SK-N-SH treated with all-trans-retinoic acid at 6 μM for 48 hours (cell line): ENCODE results near the gene OSBPL1A.

ENCODE experiments used
- ATAC-seq: fragments of 200-7000 bp; cut with Tn5 transposase; 3 replicates; pipeline ENCODE4 v1.9.1; 2020; ENCODE audit warnings: mild to moderate bottlenecking, moderate library complexity
- ARNTL ChIP-seq: fragments of 450-650 bp; formaldehyde crosslinking; IDR thresholded peaks from 2 replicates; pipeline ENCODE4 v1.5.0; 2020; ENCODE audit warnings: low read depth, mild to moderate bottlenecking, moderate library complexity, borderline replicate concordance
- BACH2 ChIP-seq: fragments of 250-450 bp; sonication (Bioruptor Pico); IDR thresholded peaks from 2 replicates; pipeline ENCODE4 v1.9.0; 2021; ENCODE audit warnings: mild to moderate bottlenecking, borderline replicate concordance
- CSDC2 ChIP-seq: fragments of 250-450 bp; sonication (Bioruptor Pico); IDR thresholded peaks from 2 replicates; pipeline ENCODE4 v1.5.0; 2020; ENCODE audit warnings: mild to moderate bottlenecking, moderate library complexity
- GLIS3 ChIP-seq: fragments of 250-450 bp; sonication (Bioruptor Pico); IDR thresholded peaks from 2 replicates; pipeline ENCODE4 v1.5.0; 2020; ENCODE audit warnings: mild to moderate bottlenecking, moderate library complexity
- ISL1 ChIP-seq: fragments of 250-450 bp; sonication (Bioruptor Pico); IDR thresholded peaks from 2 replicates; pipeline ENCODE4 v2.1.2; 2022; ENCODE audit warnings: mild to moderate bottlenecking, moderate library complexity
- PPARA ChIP-seq: fragments of 250-450 bp; sonication (Bioruptor Pico); IDR thresholded peaks from 2 replicates; pipeline ENCODE4 v1.5.0; 2020; ENCODE audit warnings: mild to moderate bottlenecking, borderline replicate concordance
- RARB ChIP-seq: fragments of 250-450 bp; sonication (Bioruptor Pico); IDR thresholded peaks from 2 replicates; pipeline ENCODE4 v1.8.0; 2021; ENCODE audit warnings: mild to moderate bottlenecking, moderate library complexity
- SNAI2 ChIP-seq: fragments of 250-450 bp; sonication (Bioruptor Pico); IDR thresholded peaks from 2 replicates; pipeline ENCODE4 v1.5.0; 2020; ENCODE audit warnings: mild to moderate bottlenecking, moderate library complexity
- TCF4 ChIP-seq: fragments of 250-450 bp; sonication (Bioruptor Pico); IDR thresholded peaks from 2 replicates; pipeline ENCODE4 v1.8.0; 2021; ENCODE audit warnings: mild to moderate bottlenecking, moderate library complexity, borderline replicate concordance
- TOX ChIP-seq: fragments of 250-450 bp; sonication (Bioruptor Pico); IDR thresholded peaks from 2 replicates; pipeline ENCODE4 v1.8.0; 2021; ENCODE audit warnings: mild to moderate bottlenecking, moderate library complexity, borderline replicate concordance
- ZC3H10 ChIP-seq: fragments of 250-450 bp; sonication (Bioruptor Pico); IDR thresholded peaks from 2 replicates; pipeline ENCODE4 v1.5.1; 2021; ENCODE audit warnings: mild to moderate bottlenecking, moderate library complexity
- ZFP3 ChIP-seq: fragments of 250-450 bp; sonication (Bioruptor Pico); IDR thresholded peaks from 2 replicates; pipeline ENCODE4 v1.5.0; 2020; ENCODE audit warnings: mild to moderate bottlenecking, moderate library complexity
- ZNF565 ChIP-seq: fragments of 450-650 bp; formaldehyde crosslinking; conservative IDR thresholded peaks from 2 replicates; pipeline ENCODE4 v1.5.0; 2020; ENCODE audit warnings: low read depth, mild to moderate bottlenecking, moderate library complexity
- ZNF70 ChIP-seq: fragments of 450-650 bp; formaldehyde crosslinking; IDR thresholded peaks from 2 replicates; pipeline ENCODE4 v1.5.0; 2020; ENCODE audit warnings: mild to moderate bottlenecking, moderate library complexity
- ZNF8 ChIP-seq: fragments of 450-650 bp; formaldehyde crosslinking; IDR thresholded peaks from 2 replicates; pipeline ENCODE4 v1.5.0; 2020; ENCODE audit warnings: mild to moderate bottlenecking, moderate library complexity
- TF ChIP-seq, protein P1 (sequence below): fragments of 250-450 bp; sonication (Bioruptor Pico); IDR thresholded peaks from 2 replicates; pipeline ENCODE4 v1.5.1; 2020; ENCODE audit warnings: low read depth, mild to moderate bottlenecking, moderate library complexity
- TF ChIP-seq, protein P2 (sequence below): fragments of 250-450 bp; sonication (Bioruptor Pico); IDR thresholded peaks from 2 replicates; pipeline ENCODE4 v1.8.0; 2020; ENCODE audit warnings: mild to moderate bottlenecking, moderate library complexity, borderline replicate concordance
- TF ChIP-seq, protein P3 (sequence below): fragments of 250-450 bp; sonication (Bioruptor Pico); IDR thresholded peaks from 2 replicates; pipeline ENCODE4 v1.5.1; 2021; ENCODE audit warnings: mild to moderate bottlenecking, moderate library complexity
- TF ChIP-seq, protein P4 (sequence below): fragments of 250-450 bp; sonication (Bioruptor Pico); IDR thresholded peaks from 2 replicates; pipeline ENCODE4 v1.5.0; 2020; ENCODE audit warnings: mild to moderate bottlenecking, moderate library complexity

OSBPL1A gene

DNA sequence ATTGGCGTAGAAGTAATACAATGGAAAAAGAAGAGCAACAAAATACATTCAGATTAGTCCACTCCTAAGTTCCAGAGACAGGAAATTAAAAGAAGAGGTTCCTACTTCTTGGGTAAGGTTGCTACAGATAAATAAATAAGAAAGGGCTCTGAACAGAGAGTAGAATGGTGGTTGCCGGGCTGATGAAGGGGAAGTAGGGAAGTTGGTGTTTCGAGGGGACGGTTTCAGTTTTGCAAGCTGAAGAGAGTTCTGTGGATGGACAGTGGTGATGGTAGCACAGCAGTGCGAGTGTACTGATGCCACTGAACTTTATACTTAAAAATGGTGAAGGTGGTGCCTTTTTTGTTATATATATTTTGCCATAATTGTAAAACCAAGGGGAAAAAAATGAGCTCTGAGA, 210.6 kb downstream of the OSBPL1A start:
- no peak for ATAC-seq
- TF ChIP-seq, protein P1, sequence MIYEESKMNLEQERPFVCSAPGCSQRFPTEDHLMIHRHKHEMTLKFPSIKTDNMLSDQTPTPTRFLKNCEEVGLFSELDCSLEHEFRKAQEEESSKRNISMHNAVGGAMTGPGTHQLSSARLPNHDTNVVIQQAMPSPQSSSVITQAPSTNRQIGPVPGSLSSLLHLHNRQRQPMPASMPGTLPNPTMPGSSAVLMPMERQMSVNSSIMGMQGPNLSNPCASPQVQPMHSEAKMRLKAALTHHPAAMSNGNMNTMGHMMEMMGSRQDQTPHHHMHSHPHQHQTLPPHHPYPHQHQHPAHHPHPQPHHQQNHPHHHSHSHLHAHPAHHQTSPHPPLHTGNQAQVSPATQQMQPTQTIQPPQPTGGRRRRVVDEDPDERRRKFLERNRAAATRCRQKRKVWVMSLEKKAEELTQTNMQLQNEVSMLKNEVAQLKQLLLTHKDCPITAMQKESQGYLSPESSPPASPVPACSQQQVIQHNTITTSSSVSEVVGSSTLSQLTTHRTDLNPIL (CRISPR knock-in tag): no peak
- no peak for TF ChIP-seq ZFP3 (CRISPR knock-in tag)
- no peak for TF ChIP-seq TOX (CRISPR knock-in tag)
- no peak for TF ChIP-seq ZNF565 (CRISPR knock-in tag)
- no peak for TF ChIP-seq GLIS3 (CRISPR knock-in tag)
- TF ChIP-seq, protein P2, sequence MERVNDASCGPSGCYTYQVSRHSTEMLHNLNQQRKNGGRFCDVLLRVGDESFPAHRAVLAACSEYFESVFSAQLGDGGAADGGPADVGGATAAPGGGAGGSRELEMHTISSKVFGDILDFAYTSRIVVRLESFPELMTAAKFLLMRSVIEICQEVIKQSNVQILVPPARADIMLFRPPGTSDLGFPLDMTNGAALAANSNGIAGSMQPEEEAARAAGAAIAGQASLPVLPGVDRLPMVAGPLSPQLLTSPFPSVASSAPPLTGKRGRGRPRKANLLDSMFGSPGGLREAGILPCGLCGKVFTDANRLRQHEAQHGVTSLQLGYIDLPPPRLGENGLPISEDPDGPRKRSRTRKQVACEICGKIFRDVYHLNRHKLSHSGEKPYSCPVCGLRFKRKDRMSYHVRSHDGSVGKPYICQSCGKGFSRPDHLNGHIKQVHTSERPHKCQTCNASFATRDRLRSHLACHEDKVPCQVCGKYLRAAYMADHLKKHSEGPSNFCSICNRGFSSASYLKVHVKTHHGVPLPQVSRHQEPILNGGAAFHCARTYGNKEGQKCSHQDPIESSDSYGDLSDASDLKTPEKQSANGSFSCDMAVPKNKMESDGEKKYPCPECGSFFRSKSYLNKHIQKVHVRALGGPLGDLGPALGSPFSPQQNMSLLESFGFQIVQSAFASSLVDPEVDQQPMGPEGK (CRISPR knock-in tag): no peak
- no peak for TF ChIP-seq ZC3H10 (CRISPR knock-in tag)
- no peak for TF ChIP-seq CSDC2 (CRISPR knock-in tag)
- TF ChIP-seq ZNF70 (CRISPR knock-in tag): no peak
- TF ChIP-seq, protein P3, sequence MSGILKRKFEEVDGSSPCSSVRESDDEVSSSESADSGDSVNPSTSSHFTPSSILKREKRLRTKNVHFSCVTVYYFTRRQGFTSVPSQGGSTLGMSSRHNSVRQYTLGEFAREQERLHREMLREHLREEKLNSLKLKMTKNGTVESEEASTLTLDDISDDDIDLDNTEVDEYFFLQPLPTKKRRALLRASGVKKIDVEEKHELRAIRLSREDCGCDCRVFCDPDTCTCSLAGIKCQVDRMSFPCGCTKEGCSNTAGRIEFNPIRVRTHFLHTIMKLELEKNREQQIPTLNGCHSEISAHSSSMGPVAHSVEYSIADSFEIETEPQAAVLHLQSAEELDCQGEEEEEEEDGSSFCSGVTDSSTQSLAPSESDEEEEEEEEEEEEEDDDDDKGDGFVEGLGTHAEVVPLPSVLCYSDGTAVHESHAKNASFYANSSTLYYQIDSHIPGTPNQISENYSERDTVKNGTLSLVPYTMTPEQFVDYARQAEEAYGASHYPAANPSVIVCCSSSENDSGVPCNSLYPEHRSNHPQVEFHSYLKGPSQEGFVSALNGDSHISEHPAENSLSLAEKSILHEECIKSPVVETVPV: no peak
- TF ChIP-seq, protein P4, sequence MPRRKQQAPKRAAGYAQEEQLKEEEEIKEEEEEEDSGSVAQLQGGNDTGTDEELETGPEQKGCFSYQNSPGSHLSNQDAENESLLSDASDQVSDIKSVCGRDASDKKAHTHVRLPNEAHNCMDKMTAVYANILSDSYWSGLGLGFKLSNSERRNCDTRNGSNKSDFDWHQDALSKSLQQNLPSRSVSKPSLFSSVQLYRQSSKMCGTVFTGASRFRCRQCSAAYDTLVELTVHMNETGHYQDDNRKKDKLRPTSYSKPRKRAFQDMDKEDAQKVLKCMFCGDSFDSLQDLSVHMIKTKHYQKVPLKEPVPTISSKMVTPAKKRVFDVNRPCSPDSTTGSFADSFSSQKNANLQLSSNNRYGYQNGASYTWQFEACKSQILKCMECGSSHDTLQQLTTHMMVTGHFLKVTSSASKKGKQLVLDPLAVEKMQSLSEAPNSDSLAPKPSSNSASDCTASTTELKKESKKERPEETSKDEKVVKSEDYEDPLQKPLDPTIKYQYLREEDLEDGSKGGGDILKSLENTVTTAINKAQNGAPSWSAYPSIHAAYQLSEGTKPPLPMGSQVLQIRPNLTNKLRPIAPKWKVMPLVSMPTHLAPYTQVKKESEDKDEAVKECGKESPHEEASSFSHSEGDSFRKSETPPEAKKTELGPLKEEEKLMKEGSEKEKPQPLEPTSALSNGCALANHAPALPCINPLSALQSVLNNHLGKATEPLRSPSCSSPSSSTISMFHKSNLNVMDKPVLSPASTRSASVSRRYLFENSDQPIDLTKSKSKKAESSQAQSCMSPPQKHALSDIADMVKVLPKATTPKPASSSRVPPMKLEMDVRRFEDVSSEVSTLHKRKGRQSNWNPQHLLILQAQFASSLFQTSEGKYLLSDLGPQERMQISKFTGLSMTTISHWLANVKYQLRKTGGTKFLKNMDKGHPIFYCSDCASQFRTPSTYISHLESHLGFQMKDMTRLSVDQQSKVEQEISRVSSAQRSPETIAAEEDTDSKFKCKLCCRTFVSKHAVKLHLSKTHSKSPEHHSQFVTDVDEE: no peak
- no peak for TF ChIP-seq RARB
- TF ChIP-seq, all 23 proteins: peak for 0

DNA sequence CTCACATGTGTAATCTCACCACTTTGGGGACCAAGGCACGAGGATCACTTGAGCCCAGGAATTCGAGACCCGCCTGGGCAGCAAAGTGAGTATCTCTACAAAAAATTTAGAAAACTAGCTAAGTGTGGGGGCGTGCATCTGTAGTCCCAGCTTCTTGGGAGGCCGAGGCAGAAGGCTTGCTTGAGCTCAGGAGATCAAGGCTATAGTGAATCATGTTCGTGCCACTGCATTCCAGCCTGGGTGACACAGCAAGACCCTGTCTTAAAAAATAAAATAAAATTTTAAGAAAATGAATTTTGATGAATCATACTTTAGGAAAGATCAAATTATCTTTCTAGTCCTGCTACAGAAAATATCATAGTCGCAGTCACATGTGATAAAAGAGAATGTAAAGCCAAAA, 211.8 kb downstream of the OSBPL1A start:
- TF ChIP-seq, protein P2 (CRISPR knock-in tag): no peak
- TF ChIP-seq ARNTL (CRISPR knock-in tag) (no peak), TOX (CRISPR knock-in tag) (no peak), BACH2 (CRISPR knock-in tag) (no peak), GLIS3 (CRISPR knock-in tag) (no peak), ISL1 (CRISPR knock-in tag) (no peak)
- TF ChIP-seq, all 23 proteins: peak for 0
- ATAC-seq: peak; percentile 21; the same call in 2 of the 3 replicates

DNA sequence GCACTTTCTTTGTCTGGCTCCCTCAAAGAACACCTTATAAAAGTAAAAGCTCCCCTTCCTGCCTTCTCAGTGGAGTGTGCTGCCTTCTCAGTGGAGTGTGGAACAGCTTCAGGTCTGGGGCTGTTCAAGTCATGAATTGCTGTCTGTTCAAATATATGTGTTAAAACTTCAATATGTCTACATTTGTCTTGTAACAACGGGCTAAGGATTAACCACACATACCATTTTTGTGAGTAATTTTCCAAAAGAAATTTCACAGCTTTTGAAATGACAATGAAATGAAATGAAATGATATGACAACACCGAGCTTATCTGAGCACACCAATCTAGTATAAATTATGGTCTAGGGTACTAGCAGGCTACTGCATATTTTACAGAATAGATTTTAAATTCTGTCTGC, 215.8 kb downstream of the OSBPL1A start:
- no peak for TF ChIP-seq ARNTL (CRISPR knock-in tag)
- no peak for TF ChIP-seq ZNF70 (CRISPR knock-in tag)
- peak; percentile 55 for ATAC-seq

DNA sequence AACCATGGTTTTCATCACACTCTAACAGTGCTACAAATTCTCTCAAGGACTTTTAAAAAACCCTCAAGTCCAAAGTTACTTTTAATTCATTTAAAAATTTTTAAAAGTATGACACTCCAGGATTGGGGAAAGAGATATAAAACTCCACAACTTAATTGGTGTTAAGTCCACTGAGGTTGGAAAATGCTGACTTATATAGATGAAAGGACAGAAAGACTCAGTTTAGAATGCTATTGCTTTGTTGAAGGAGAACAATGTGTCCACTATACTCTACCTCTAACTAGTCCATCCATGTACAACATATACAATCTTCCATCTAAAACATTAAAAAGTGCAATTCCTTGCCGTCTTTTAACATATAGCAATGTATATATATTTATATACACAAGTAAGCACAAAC, 217.6 kb downstream of the OSBPL1A start:
- no peak for TF ChIP-seq BACH2 (CRISPR knock-in tag)
- no peak for TF ChIP-seq ISL1 (CRISPR knock-in tag)
- TF ChIP-seq ZFP3 (CRISPR knock-in tag): no peak
- TF ChIP-seq, protein P2 (CRISPR knock-in tag): no peak
- no peak for TF ChIP-seq TCF4 (CRISPR knock-in tag)
- no peak for TF ChIP-seq ZNF565 (CRISPR knock-in tag)
- TF ChIP-seq, protein P1 (CRISPR knock-in tag): no peak
- TF ChIP-seq SNAI2 (CRISPR knock-in tag): no peak
- TF ChIP-seq PPARA (CRISPR knock-in tag): no peak
- TF ChIP-seq ZNF8: no peak
- no peak for ATAC-seq
